ENCODE measurements around the gene MAP4.
"Not testable (repeated sequence)": the region's sequence is repeated elsewhere in the genome, so short reads cannot be mapped to it uniquely, and the experiment has no call there.

Gene MAP4, protein sequence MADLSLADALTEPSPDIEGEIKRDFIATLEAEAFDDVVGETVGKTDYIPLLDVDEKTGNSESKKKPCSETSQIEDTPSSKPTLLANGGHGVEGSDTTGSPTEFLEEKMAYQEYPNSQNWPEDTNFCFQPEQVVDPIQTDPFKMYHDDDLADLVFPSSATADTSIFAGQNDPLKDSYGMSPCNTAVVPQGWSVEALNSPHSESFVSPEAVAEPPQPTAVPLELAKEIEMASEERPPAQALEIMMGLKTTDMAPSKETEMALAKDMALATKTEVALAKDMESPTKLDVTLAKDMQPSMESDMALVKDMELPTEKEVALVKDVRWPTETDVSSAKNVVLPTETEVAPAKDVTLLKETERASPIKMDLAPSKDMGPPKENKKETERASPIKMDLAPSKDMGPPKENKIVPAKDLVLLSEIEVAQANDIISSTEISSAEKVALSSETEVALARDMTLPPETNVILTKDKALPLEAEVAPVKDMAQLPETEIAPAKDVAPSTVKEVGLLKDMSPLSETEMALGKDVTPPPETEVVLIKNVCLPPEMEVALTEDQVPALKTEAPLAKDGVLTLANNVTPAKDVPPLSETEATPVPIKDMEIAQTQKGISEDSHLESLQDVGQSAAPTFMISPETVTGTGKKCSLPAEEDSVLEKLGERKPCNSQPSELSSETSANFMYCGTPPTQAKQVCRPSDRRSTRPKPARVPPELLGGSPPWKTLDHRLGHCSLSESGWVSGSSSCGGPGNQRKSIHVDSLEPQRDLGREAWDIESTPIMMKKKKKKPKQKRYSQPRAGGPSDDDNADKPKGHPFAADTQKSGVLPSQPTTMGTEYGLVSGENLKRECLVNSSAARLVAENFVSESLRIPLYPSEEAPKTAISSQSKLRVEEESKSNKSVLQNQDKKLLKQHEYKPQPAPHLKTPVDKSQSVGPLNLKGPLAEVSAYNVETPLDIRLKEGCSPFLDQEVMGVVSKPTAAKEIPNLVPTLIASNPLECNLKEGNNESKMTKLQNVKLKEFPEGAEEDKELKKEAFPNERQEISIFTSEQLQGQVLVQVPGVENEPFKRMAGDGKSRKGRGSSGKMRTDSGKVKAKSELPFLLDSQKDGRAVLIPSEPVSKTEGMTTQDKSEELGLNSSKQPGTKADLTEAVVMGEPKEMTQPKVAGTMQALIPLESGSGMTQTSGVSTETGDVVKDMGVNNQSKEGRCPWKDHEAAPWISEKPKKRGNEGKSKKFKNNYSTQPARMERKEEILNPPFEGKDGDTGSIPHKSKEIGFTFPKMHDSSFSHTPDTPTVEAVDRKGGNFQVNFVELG (N-terminal part only)

DNA sequence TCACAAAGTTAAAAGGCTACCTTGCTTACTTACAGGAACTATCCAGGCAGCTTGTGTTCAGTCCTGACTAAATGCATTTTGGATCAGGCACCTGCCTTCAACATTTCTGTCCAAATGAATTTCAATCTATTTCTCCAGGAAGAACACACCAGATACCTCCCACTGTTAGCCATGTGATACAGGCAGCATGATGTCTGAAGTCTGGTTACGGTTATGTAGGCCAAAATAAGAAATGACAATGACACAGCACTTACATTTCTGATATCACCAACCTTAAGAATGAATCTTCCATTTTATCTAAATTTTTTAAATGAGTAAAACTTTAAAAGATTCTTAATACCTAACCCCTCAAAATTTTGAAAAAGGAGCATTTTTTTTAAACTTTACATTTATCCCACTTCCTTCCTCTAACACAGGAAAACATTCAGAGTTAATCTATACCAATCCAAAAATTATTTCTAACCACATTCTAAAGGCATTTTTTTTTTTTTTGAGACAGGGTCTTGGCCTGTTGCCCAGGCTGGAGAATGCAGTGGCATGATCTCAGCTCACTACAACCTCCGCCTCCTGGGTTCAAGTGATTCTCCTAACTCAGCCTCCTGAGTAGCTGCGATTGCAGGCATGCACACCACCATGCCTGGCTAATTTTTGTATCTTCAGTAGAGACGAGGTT, at the start of gene MAP4:
Gene MAP4 (minus strand): TSS at position 116 of the 673 bp plus-strand sequence. CDS start 17,556 bp downstream, outside the sequence.
- DNase-seq (ENCODE audit: low read depth), result no peak

DNA sequence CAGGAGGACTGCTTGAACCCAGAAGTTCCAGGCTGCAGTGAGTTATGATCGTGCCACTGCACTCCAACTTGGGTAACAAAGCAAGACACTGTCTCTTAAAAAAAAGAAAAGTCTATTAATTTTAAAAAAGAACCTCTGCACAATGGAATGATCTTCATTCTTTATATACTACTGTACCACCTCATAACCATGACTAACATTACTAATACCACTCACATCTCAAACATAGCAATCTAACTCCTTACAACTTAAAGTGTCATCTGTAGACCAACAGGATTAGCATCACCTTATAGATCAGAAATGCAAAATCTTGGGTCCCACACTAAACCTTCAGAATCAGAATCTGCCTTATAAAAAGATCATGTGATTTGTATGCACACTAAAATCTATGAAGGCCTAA, 48.8 kb upstream of the MAP4 start:
- DNase-seq (ENCODE audit: low read depth), result no peak

DNA sequence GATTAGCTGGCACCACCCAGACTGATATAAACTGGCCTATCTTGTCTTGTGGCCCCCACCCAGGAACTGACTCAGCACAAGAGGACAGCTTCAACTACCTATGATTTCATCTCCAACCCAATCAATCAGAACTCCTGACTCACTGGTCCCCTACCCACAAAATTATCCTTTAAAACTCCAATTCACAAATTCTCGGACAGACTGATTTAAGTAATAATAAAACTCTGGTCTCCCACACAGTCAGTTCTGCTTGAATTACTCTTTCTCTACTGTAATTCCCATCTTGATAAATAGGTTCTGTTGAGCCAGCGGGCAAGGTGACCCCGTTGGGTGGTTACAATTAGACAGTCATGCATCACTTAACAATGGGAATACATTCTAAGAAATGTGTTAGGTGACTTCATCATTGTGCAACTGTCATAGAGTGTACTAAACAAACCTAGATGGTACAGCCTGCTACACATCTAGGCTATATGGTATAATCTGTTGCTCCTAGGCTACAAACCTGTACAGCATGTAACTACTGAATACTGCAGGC, 48.1 kb upstream of the MAP4 start:
- DNase-seq (ENCODE audit: low read depth), result no peak

- not testable (repeated sequence) for DNase-seq (ENCODE audit: low read depth)
These were observed 45.4 kb upstream of the MAP4 start for GRCh38 chr3:48061586-48061985.

DNA sequence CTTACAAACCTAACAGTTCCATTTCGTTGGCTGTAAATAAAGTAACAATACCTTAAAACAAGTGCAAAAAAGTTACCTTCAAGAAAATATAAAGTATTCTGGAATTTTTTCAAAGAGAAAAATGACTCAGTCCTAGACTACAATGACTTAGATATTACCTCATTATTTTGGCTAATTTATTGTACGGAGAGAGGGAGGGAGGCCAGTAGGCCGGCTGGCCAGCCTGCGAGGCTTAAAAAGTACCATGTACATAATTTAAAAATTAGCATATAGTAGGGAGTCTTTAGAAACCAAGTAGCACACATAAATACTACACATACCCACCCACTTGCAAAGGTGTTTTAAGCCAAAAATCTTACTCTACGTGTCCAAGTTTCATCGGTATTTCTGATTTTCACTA, 41.9 kb upstream of the MAP4 start:
- DNase-seq (ENCODE audit: low read depth), result no peak

GRCh38 chr3:48057521-48057920, 41.3 kb upstream of the MAP4 start:
- DNase-seq (ENCODE audit: low read depth), result no peak

DNA sequence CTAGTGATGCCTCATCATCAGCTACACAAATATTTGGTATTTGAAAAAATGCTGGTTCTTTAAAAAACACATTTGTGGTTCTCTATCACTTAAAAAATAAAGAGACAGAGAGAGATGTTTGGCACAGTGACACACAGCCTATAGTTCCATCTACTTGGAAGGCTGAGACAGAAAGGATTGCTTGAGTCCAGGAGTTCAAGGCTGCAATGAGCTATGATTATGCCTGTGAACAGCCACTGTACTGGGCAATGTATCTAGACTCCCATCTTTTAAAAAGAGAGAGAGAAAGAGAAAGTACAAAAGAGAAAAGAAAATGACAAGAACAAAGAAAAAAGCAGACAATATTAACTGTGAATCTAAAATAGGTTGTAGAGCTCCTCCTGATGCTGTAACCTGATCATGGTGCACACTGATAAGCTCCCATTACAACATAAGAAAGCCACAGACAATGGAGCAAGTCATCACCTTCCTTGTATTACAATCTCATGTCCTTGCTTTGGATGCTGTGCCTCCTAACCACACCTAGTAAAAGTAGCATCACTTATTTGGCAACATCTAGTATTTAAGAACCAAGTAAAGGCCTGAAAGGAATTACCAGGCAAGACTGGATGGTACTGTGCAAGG, 31.7 kb upstream of the MAP4 start:
- no peak for DNase-seq (ENCODE audit: low read depth)

DNA sequence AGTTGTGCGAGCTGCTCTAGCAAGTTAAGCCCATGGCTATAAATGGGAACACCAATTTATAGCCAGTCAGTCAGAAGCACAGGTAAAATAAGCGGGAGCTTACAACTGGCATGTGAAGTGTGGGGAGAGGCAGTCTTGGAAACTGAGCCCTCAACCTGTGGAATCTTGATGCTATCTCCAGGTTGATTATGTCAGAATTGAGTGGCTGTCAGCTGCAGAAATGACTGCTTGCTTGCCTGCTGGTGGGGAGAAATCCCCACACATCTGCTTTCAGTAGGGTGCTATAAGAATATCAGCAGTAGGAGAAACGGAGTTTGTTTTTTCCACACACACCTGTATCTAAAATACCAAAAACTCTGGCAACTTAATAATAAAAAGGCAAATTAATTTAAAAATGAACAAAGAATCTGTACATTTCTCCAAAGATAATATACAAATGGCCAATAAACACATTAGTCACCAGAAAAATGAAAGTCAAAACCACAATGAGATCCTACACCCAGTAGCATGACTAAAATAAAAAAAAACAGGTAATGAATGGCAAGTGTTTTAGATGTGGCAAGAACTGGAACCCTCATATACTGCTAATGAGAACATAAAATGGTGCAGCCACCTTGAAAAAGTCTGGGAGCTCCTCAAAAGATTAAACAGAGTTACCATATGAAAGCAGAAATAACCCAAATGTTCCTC, 26.0 kb upstream of the MAP4 start:
- no peak for DNase-seq (ENCODE audit: low read depth)

GRCh38 chr3:48039487-48040190, 23.4 kb upstream of the MAP4 start:
- no peak for DNase-seq (ENCODE audit: low read depth)

- DNase-seq (ENCODE audit: low read depth), result no peak
These were observed 22.8 kb upstream of the MAP4 start for GRCh38 chr3:48038971-48039481.

GRCh38 chr3:48034000-48034516, 17.8 kb upstream of the MAP4 start:
- DNase-seq (ENCODE audit: low read depth), result no peak

DNA sequence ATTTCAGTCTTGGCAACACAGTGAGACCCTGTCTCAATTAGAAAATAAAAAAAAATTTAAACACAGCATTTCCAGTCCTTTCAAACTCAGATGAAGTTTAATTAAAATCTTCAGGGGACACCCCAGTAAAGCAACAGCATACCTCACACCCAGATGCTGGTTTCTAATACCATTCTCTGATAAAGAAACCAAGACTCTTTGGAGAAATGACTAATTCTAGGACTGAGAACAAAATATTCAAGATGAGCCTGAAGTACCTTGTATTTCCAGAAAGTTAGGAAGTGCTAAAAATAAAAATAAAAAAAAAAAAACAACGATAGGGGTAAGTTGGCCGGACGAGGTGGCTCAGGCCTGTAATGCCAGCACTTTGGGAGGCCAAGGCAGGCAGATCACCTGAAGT, 14.0 kb upstream of the MAP4 start:
- no peak for DNase-seq (ENCODE audit: low read depth)

DNA sequence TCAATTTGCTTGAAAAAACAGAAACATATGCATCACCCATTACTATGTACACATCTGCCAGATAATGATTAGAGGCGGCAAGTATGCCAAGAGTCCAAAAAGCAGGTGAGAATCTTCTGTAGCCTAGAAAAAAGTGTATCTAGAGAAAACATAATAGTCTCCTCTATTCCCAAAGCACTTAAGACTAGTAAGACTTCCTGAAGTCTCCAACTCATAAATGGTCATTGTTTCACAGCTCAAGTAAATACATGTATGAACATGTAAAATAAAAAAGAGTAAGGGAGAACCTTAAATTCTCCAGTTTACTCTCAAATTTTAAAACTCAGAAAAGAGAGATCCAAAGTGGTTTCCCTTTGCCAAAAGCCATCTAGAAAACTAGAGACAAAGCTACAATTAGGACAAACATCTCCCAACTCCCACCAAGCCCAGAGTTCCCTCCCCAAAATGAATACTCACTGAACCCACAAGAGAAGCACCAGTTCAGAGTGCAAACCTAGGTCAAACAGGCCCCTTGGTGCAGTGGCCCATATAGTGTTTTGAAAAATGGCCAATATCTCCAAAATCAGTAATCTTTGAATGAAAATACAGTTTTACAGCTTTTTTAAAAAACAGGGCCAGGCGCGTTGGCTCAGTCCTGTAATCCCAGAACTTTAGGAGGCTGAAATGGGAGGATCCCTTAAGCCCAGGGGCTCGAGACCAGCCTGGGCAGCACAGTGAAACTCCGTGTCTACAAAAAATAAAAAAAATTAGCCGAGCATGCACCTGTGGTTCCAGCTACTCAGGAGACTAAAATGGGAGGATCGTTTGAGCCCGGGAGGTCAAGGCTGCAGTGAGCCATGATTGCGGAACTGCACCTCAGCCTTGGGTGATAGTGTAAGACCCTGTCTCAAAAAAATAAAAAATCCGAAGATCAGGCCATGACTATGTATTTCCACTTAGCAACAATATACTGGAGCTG, 11.0 kb upstream of the MAP4 start:
- no peak for DNase-seq (ENCODE audit: low read depth)

DNA sequence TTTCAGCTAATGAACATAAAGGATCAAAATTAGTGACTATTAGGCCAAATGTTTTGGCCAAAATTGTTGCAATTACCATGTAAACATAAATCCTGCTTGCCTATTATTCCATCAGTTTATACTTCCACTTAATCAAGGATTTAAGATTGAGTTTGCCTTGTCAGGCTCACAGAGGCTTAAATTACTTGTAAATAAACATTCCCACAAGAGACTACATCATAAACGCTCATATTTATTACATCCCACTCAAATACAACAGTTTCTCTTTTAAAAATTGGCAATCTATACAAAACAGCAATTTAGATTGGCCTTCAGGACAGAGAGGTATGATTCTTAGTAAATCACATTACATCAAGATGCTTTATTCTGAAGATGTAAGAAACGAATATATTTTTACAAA, 9.9 kb upstream of the MAP4 start:
- no peak for DNase-seq (ENCODE audit: low read depth)

- no peak for DNase-seq (ENCODE audit: low read depth)
These were observed 8.2 kb upstream of the MAP4 start for GRCh38 chr3:48024401-48024800.

- no peak for DNase-seq (ENCODE audit: low read depth)
These were observed 7.2 kb upstream of the MAP4 start for GRCh38 chr3:48023377-48023776.

DNA sequence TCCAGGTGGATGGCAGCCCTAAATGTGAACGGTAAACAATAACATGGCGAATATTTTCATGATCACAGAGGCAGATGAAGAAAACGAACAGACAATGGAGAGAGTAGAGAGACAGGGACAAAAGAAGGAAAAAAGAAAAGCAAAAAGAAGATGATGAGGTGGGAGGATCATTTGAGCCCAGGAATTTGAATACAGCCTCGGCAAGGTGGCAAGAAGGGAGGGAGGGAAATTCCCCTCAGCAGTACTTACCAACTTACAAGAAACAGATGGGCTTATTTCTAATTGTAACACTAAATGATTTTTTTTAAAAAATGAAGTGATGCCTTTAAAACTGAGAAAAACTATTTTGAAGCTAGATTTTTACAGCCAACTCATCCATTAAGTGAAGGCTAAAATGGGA, 6.0 kb upstream of the MAP4 start:
- DNase-seq (ENCODE audit: low read depth), result no peak

DNA sequence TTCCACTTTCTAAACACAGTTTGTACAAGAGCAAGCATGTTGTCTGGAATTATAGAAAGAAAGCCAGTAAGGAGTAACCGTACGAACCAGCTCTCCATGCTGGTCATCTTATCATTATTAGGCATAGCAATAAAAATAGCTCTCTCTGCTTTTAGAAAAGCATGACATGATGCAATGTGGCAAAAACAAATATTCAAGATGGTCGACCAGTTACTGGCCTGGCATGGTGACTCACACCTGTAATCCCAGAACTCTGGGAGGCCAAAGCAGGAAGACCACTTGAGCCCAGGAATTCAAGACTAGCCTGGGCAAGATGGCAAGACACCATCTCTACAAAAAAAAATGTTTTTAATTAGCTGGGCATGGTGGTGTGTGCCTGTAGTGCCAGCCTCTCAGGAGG, 2.6 kb upstream of the MAP4 start:
- DNase-seq (ENCODE audit: low read depth), result no peak
